ENCODE data around the gene PRDM16.

DNA sequence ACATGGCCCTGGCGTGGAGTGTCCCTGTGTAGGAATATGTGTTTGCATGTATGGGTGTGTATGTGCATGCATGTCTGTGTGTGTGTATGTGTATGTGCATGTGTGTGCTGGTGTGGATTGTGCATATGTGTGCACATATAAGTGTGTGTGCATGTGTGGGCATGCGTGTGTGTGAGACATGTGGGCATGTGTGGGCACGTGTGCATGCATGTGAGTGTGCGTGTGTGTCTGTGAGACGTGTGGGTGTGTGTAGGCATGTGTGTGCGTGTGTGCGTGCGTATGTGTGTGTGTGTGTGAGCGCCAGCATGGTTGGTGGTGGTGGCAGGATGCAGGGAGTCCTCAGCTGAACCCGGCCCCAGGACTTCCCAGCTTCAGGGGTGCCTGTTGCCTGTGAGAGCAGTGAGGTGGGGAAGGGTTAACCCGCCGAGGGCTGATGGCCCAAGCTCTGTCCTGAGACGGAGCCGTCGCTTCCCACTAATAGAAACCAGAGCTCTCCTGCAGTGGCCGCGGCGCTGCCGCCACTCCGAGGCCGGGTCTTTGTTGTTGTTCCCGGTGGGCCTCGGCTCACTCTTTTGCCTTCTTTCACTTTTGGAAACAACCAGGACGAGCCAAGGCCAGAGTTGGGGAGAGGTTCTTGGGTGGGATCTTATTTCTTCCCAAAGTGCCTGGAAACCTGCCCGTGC, 241.9 kb downstream of the PRDM16 start:
- TF ChIP-seq, protein P1, sequence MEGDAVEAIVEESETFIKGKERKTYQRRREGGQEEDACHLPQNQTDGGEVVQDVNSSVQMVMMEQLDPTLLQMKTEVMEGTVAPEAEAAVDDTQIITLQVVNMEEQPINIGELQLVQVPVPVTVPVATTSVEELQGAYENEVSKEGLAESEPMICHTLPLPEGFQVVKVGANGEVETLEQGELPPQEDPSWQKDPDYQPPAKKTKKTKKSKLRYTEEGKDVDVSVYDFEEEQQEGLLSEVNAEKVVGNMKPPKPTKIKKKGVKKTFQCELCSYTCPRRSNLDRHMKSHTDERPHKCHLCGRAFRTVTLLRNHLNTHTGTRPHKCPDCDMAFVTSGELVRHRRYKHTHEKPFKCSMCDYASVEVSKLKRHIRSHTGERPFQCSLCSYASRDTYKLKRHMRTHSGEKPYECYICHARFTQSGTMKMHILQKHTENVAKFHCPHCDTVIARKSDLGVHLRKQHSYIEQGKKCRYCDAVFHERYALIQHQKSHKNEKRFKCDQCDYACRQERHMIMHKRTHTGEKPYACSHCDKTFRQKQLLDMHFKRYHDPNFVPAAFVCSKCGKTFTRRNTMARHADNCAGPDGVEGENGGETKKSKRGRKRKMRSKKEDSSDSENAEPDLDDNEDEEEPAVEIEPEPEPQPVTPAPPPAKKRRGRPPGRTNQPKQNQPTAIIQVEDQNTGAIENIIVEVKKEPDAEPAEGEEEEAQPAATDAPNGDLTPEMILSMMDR (IDR thresholded peaks at IDR 0.05; ENCODE audit: low read depth, low read length, missing input control) = no peak
- TF ChIP-seq RAD21 (IDR thresholded peaks at IDR 0.05) (no peak), REST (IDR thresholded peaks at IDR 0.05) (no peak)
